ENCODE results near the gene ANKLE1. TPM values are rescaled to one million over a fixed set of nuclear protein-coding genes. Genes with fewer than 3 reads are reported as not detected.

The ANKLE1 gene
- total and polyA plus RNA-seq, 2 donors (not counting 3 experiments of a cell fraction or from before 2014, with no cell fraction given) = 1.9 to 3.1 TPM

- dilution Hi-C loops (cut with MboI; ENCODE audit: extremely low pct_ligation_motif_present, low sequenced_read_pairs) (no loop called here), intact Hi-C loops (cut with micrococcal nuclease) (no loop called here)
- BruUV-seq (replicated peaks) = no TSS peak
- Histone ChIP-seq H3K36me3 (ENCODE audit: control insufficient read depth in 2 of 2, extremely low read depth in 1 of 2, insufficient read depth in 2 of 2, low read length in 2 of 2) (peaks cover 0 to 20% of the 10 kb centered on the region in 2 experiments), H2AFZ (ENCODE audit: low read depth, low read length) (no peak overlapping the region), H3K9me3 (replicated peaks; ENCODE audit: control insufficient read depth, insufficient read depth, low read length) (no peaks in the 10 kb centered on the region), H3K4me2 (ENCODE audit: insufficient read depth, low read length) (no peak overlapping the region), H3K27me3 (ENCODE audit: control insufficient read depth in 2 of 2, insufficient read depth in 2 of 2, low read length in 2 of 2) (no peaks in the 10 kb centered on the region), H3K79me2 (ENCODE audit: control insufficient read depth, insufficient read depth, low read length) (peaks cover under 1% of the 10 kb centered on the region), H4K20me1 (replicated peaks; ENCODE audit: control insufficient read depth, extremely low read depth, insufficient read depth, low read length) (no peaks in the 10 kb centered on the region), H3K9me1 (replicated peaks; ENCODE audit: control insufficient read depth, extremely low read depth, insufficient read depth, low read length) (no peaks in the 10 kb centered on the region), H3K4me3 (replicated peaks in 1 of 3; ENCODE audit: insufficient read depth in 1 of 3, low read depth in 1 of 3, low read length in 3 of 3) (no peak overlapping the region), H3K9ac (replicated peaks; ENCODE audit: extremely low read depth, insufficient read depth, low read length) (no peak overlapping the region), H3K27ac (ENCODE audit: insufficient read depth, low read depth, low read length) (no peak overlapping the region), H3K4me1 (ENCODE audit: control insufficient read depth, extremely low read depth, insufficient read depth, low read length) (peaks cover 22% of the 10 kb centered on the region)
- ChIA-PET CTCF (interaction anchor here (1.5 to 4.4 kb wide), 4 partner anchors 11 to 32 kb away, joined by 3 to 28 read pairs (median 5); no protein-coding TSS in a partner anchor), POLR2A (interaction anchor here (0.6 to 1.1 kb wide), 2 partner anchors 14 to 76 kb away, joined by 3 to 7 read pairs; partner anchors contain the start of gene USHBP1)
- FAIRE-seq (no peak), DNase-seq (ENCODE audit: low read depth, low spot score) (no peak)
- TF ChIP-seq GATA2 (IDR thresholded peaks at IDR 0.05; ENCODE audit: insufficient read depth, insufficient read length, low read depth, low read length) (no peak), EZH2 (IDR thresholded peaks at IDR 0.05; ENCODE audit: borderline replicate concordance, low read depth, low read length, severe bottlenecking) (no peak), POLR2AphosphoS5 (IDR thresholded peaks at IDR 0.05; ENCODE audit: insufficient read depth, low read depth, low read length) (no peak), FOS (IDR thresholded peaks at IDR 0.05; ENCODE audit: borderline replicate concordance, insufficient read depth, low read length) (no peak), MAX (IDR thresholded peaks at IDR 0.05; ENCODE audit: insufficient read depth, insufficient read length) (no peak)
Measured at GRCh38 chr19:17249887-17250548, 31.7 kb upstream of the ANKLE1 start.

- Histone ChIP-seq H3K27me3 (ENCODE audit: control insufficient read depth in 2 of 2, insufficient read depth in 2 of 2, low read length in 2 of 2) (no peaks in the 10 kb centered on the region), H3K4me2 (ENCODE audit: insufficient read depth, low read length) (no peak overlapping the region), H3K79me2 (ENCODE audit: control insufficient read depth, insufficient read depth, low read length) (no peaks in the 10 kb centered on the region), H3K36me3 (ENCODE audit: control insufficient read depth in 2 of 2, extremely low read depth in 1 of 2, insufficient read depth in 2 of 2, low read length in 2 of 2) (peaks cover 0 to 40% of the 10 kb centered on the region in 2 experiments), H3K9me3 (replicated peaks; ENCODE audit: control insufficient read depth, insufficient read depth, low read length) (no peaks in the 10 kb centered on the region), H3K9me1 (replicated peaks; ENCODE audit: control insufficient read depth, extremely low read depth, insufficient read depth, low read length) (no peaks in the 10 kb centered on the region), H3K27ac (ENCODE audit: insufficient read depth, low read depth, low read length) (no peak overlapping the region), H3K4me3 (replicated peaks in 1 of 3; ENCODE audit: insufficient read depth in 1 of 3, low read depth in 1 of 3, low read length in 3 of 3) (no peak overlapping the region), H4K20me1 (replicated peaks; ENCODE audit: control insufficient read depth, extremely low read depth, insufficient read depth, low read length) (no peaks in the 10 kb centered on the region), H3K9ac (replicated peaks; ENCODE audit: extremely low read depth, insufficient read depth, low read length) (no peak overlapping the region), H2AFZ (ENCODE audit: low read depth, low read length) (no peak overlapping the region), H3K4me1 (ENCODE audit: control insufficient read depth, extremely low read depth, insufficient read depth, low read length) (peaks cover under 1% of the 10 kb centered on the region)
- TF ChIP-seq CTCF (IDR thresholded peaks at IDR 0.05; ENCODE audit: extremely low read depth in 1 of 2, insufficient read depth in 1 of 2, low read depth in 1 of 2, low read length in 2 of 2) (no peak), FOS (IDR thresholded peaks at IDR 0.05; ENCODE audit: borderline replicate concordance, insufficient read depth, low read length) (no peak)
- dilution Hi-C loops (cut with MboI; ENCODE audit: extremely low pct_ligation_motif_present, low sequenced_read_pairs) = no loop called here
- DNase-seq (ENCODE audit: low read depth, low spot score) = no peak
- CTCF ChIA-PET = interaction anchor here (0.8 to 1.5 kb wide), 3 partner anchors 9 to 40 kb away, joined by 3 to 5 read pairs (median 4); partner anchors contain the start of gene USE1
- intact Hi-C loops (cut with micrococcal nuclease) = no loop called here
- BruUV-seq (replicated peaks) = no TSS peak
- no peak for FAIRE-seq
- POLR2A ChIA-PET = no interaction called here
Measured at GRCh38 chr19:17254636-17255035, 27.1 kb upstream of the ANKLE1 start.
